Measurements from ENCODE around the gene RHBDF2. TPM values are rescaled to one million over a fixed set of nuclear protein-coding genes. Genes with fewer than 3 reads are reported as not detected.

Gene RHBDF2
- 10.2 TPM for polyA plus RNA-seq (2013)

DNA sequence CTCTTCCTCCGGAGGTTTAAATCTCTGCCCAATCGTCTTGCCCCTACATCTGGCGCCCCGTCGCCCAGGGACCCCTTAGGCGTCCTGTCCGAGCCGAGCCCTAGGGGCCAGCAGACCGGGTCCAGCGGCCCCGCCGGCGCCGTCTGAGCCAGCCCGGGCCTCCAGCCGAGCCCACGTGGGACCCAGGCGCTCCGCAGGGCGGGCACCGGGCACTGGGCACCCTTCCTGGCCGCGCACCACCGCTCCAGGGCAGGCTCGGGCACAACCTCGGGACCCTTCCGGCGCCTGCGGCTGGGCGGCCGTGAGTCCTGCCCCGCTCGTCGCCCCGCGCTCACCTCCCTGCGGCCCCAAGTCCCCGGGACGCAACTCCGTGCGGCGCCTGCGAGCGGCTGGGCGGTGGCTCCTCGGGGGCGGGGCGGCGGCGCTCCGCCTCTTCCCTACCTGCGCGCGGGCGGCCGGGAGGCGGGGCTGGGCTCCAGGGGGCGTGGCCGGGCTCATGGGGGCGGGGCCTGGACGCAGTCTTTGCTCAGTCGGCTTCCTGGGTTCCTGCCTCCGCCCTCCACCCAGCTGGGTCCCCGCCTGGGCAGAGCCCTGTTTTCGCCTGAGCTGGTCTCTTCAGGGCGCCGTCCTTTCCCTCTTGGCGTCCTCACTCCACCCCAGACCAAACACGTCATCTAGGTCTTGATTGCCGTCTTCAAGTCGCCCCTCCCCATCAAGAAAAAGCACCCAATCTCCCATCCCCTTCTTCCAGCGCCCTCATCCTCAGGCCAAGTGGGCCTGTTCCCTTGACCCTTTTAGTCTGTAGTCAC lies at the start of gene RHBDF2:
Gene RHBDF2, minus strand, starts transcription at position 406 of the 809 bp plus-strand sequence. CDS start 19,899 bp downstream, outside the sequence.
- no peak within 1 kb of the TSS for H3K27ac ChIP-seq (ENCODE audit: insufficient read depth in 1 of 2, low read depth in 1 of 2, low read length in 2 of 2, poor library complexity in 1 of 2, severe bottlenecking in 2 of 2)
- ChIA-PET CTCF (interaction anchor here (0.8 to 37.8 kb wide), 6 partner anchors 10 to 93 kb away, joined by 3 to 787 read pairs (median 4); partner anchors contain the start of genes AANAT and UBE2O), POLR2A (interaction anchor here (0.6 to 0.7 kb wide), 2 partner anchors 9 to 49 kb away, joined by 3 read pairs; no protein-coding TSS in a partner anchor)

DNA sequence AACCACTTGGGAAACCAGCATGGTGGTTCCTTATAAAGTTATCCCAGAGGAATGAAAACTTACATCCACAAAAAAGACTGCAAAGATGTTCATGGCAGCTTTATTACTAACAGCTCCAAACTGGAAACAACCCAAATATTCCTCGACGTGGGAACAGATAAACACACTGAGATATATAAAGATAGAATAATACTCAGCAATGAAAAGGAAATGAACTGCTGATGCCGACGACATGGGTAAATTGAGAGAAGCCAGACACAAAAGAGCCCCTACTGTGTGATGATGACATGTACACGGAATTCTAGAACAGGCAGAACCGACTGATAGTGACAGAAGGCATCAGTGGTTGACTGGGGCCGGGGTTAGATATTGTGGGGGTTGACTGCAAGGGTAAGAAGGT lies 48.3 kb upstream of the RHBDF2 start:
- H3K36me3 ChIP-seq (ENCODE audit: control insufficient read depth in 4 of 4, insufficient read depth in 4 of 4, low read length in 3 of 4): no peaks in the 10 kb centered on the region
- no peak overlapping the region for H3K4me3 ChIP-seq (ENCODE audit: control insufficient read depth in 1 of 7, extremely low read depth in 1 of 7, insufficient read depth in 4 of 7, low read depth in 2 of 7, low read length in 6 of 7)
- no peaks in the 10 kb centered on the region for H3K27me3 ChIP-seq (replicated peaks in 2 of 5; ENCODE audit: control insufficient read depth in 4 of 5, insufficient read depth in 5 of 5, low read length in 4 of 5)
- no peak overlapping the region for H3K27ac ChIP-seq (ENCODE audit: insufficient read depth in 1 of 2, low read depth in 1 of 2, low read length in 2 of 2, poor library complexity in 1 of 2, severe bottlenecking in 2 of 2)
- no peak for DNase-seq
- H3K9me3 ChIP-seq (ENCODE audit: control extremely low read depth in 1 of 5, control insufficient read depth in 4 of 5, insufficient read depth in 2 of 5, low read depth in 1 of 5, low read length in 4 of 5): no peaks in the 10 kb centered on the region
- CTCF ChIA-PET: interaction anchor here (1.0 to 6.4 kb wide), 7 partner anchors 8 to 82 kb away, joined by 3 to 63 read pairs (median 4); partner anchors contain the start of genes AANAT and PRCD
- 100% methylated on average over 5 of the region's 7 CpGs for WGBS (ENCODE audit: insufficient coverage)
- POLR2A ChIA-PET: no interaction called here
- peaks cover 17 to 77% (median 72%) of the 10 kb centered on the region in 4 experiments for H3K4me1 ChIP-seq (ENCODE audit: control extremely low read depth in 1 of 4, control insufficient read depth in 4 of 4, insufficient read depth in 4 of 4, low read length in 3 of 4)

More for the DNA sequence above, at the start of gene RHBDF2:
- Histone ChIP-seq H3K36me3 (ENCODE audit: control insufficient read depth in 4 of 4, insufficient read depth in 4 of 4, low read length in 3 of 4) (no peaks in the 10 kb centered on the region), H3K4me3 (ENCODE audit: control insufficient read depth in 1 of 7, extremely low read depth in 1 of 7, insufficient read depth in 4 of 7, low read depth in 2 of 7, low read length in 6 of 7) (peak within 1 kb of the TSS; percentile 65 to 88 (median 78)), H3K9me3 (ENCODE audit: control extremely low read depth in 1 of 5, control insufficient read depth in 4 of 5, insufficient read depth in 2 of 5, low read depth in 1 of 5, low read length in 4 of 5) (no peaks in the 10 kb centered on the region), H3K27me3 (replicated peaks in 2 of 5; ENCODE audit: control insufficient read depth in 4 of 5, insufficient read depth in 5 of 5, low read length in 4 of 5) (no peaks in the 10 kb centered on the region), H3K4me1 (ENCODE audit: control extremely low read depth in 1 of 4, control insufficient read depth in 4 of 4, insufficient read depth in 4 of 4, low read length in 3 of 4) (peaks cover 0 to 57% (median 18%) of the 10 kb centered on the region in 4 experiments)
- peak; percentile 65 to 81 (median 77) for DNase-seq
- WGBS (ENCODE audit: insufficient coverage): under 1% methylated on average over 68 of the region's 72 CpGs

DNA sequence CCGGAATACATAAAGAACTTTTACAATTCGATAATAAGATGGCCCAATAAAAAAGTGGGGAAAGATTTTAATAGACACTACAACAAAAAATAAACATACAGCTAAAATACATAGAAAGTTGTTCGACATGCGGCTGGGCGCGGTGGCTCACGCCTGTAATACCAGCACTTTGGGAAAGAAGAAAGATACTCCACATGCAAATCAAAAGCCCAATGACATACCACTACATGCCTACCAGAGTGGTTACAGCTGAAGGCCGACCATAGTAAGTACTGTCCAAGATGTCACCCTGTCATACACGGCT lies 47.9 kb upstream of the RHBDF2 start:
- peaks cover 17 to 77% (median 73%) of the 10 kb centered on the region in 4 experiments for H3K4me1 ChIP-seq (ENCODE audit: control extremely low read depth in 1 of 4, control insufficient read depth in 4 of 4, insufficient read depth in 4 of 4, low read length in 3 of 4)
- no peaks in the 10 kb centered on the region for H3K36me3 ChIP-seq (ENCODE audit: control insufficient read depth in 4 of 4, insufficient read depth in 4 of 4, low read length in 3 of 4)
- no peak overlapping the region for H3K4me3 ChIP-seq (ENCODE audit: control insufficient read depth in 1 of 7, extremely low read depth in 1 of 7, insufficient read depth in 4 of 7, low read depth in 2 of 7, low read length in 6 of 7)
- DNase-seq: no peak
- ChIA-PET CTCF (interaction anchor here (1.0 to 6.4 kb wide), 6 partner anchors 9 to 75 kb away, joined by 3 to 63 read pairs (median 4); partner anchors contain the start of gene PRCD), POLR2A (no interaction called here)
- 92% methylated on average over 2 of the region's 9 CpGs for WGBS (ENCODE audit: insufficient coverage)
- H3K27me3 ChIP-seq (replicated peaks in 2 of 5; ENCODE audit: control insufficient read depth in 4 of 5, insufficient read depth in 5 of 5, low read length in 4 of 5): no peaks in the 10 kb centered on the region
- H3K27ac ChIP-seq (ENCODE audit: insufficient read depth in 1 of 2, low read depth in 1 of 2, low read length in 2 of 2, poor library complexity in 1 of 2, severe bottlenecking in 2 of 2): no peak overlapping the region
- no peaks in the 10 kb centered on the region for H3K9me3 ChIP-seq (ENCODE audit: control extremely low read depth in 1 of 5, control insufficient read depth in 4 of 5, insufficient read depth in 2 of 5, low read depth in 1 of 5, low read length in 4 of 5)

DNA sequence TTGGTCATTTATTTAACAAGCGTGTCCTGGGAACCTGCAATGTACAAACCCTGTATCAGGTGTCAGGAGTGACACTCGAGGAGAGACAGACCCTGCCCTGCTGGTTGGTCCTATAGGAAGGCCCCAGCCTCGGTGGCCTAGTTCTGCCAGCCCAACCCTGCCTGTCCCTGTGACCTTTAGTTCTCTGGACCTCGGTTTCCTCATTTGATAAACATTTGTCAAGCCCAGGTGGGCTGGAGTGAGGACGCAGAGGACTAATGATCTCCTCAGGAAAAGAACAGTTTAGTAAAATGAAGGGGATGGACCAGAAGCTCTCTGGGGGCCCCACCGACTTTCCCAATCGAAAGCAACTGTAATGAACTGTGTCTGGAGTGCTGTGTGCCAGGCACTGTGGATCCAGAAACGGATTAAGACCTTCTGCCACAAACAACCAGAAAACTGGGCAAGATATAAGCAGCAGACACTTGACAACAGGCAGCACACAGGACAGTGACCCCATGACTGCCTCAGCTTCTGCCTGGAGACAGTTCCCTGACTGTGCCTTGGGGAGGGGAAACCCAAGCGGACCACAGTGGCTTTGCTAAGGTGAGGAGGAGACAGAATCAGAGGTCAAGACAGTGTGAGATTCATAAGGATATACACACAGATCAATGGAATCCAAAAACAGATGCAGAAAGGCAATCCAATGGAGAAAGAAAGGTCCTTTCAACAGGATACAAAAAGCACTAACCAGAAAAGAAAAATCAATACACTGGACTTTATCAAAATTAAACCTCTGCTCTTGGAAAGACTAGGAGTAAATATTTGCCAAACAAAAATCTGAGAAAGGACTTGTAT lies 47.4 kb upstream of the RHBDF2 start:
- POLR2A ChIA-PET: no interaction called here
- H3K27ac ChIP-seq (ENCODE audit: insufficient read depth in 1 of 2, low read depth in 1 of 2, low read length in 2 of 2, poor library complexity in 1 of 2, severe bottlenecking in 2 of 2): no peak overlapping the region
- H3K36me3 ChIP-seq (ENCODE audit: control insufficient read depth in 4 of 4, insufficient read depth in 4 of 4, low read length in 3 of 4): no peaks in the 10 kb centered on the region
- no peaks in the 10 kb centered on the region for H3K27me3 ChIP-seq (replicated peaks in 2 of 5; ENCODE audit: control insufficient read depth in 4 of 5, insufficient read depth in 5 of 5, low read length in 4 of 5)
- WGBS (ENCODE audit: insufficient coverage): 91% methylated on average over 7 of the region's 9 CpGs
- CTCF ChIA-PET: interaction anchor here (0.8 to 6.4 kb wide), 7 partner anchors 8 to 76 kb away, joined by 3 to 63 read pairs (median 4); partner anchors contain the start of gene PRCD
- no peaks in the 10 kb centered on the region for H3K9me3 ChIP-seq (ENCODE audit: control extremely low read depth in 1 of 5, control insufficient read depth in 4 of 5, insufficient read depth in 2 of 5, low read depth in 1 of 5, low read length in 4 of 5)
- DNase-seq: no peak
- H3K4me1 ChIP-seq (ENCODE audit: control extremely low read depth in 1 of 4, control insufficient read depth in 4 of 4, insufficient read depth in 4 of 4, low read length in 3 of 4): peaks cover 17 to 77% (median 73%) of the 10 kb centered on the region in 4 experiments
- H3K4me3 ChIP-seq (ENCODE audit: control insufficient read depth in 1 of 7, extremely low read depth in 1 of 7, insufficient read depth in 4 of 7, low read depth in 2 of 7, low read length in 6 of 7): no peak overlapping the region

DNA sequence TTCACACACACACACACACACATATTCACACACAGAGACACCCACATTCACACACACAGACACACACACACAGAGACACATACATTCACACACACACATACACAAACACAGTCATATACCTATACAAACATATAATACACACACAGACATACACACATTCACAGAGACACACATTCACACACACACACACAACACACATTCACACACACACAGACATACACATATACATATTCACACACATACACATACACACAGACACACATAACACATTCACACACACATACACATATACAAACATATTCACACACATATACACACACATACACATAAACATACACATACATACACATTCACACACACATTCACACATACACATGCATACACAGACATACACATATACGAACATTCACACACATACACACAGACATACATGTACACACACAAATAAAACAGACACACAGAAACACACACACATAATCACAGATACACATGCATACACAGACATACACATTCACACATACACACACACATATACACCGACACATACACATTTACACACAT lies 46.5 kb upstream of the RHBDF2 start:
- H3K9me3 ChIP-seq (ENCODE audit: control extremely low read depth in 1 of 5, control insufficient read depth in 4 of 5, insufficient read depth in 2 of 5, low read depth in 1 of 5, low read length in 4 of 5): no peaks in the 10 kb centered on the region
- no peaks in the 10 kb centered on the region for H3K36me3 ChIP-seq (ENCODE audit: control insufficient read depth in 4 of 4, insufficient read depth in 4 of 4, low read length in 3 of 4)
- ChIA-PET CTCF (interaction anchor here (0.9 to 4.9 kb wide), 12 partner anchors 8 to 77 kb away, joined by 3 to 92 read pairs (median 4); partner anchors contain the start of gene ST6GALNAC2), POLR2A (interaction anchor here (0.9 to 1.5 kb wide), 2 partner anchors 20 to 24 kb away, joined by 3 to 13 read pairs; no protein-coding TSS in a partner anchor)
- no peak overlapping the region for H3K4me3 ChIP-seq (ENCODE audit: control insufficient read depth in 1 of 7, extremely low read depth in 1 of 7, insufficient read depth in 4 of 7, low read depth in 2 of 7, low read length in 6 of 7)
- no peak overlapping the region for H3K27ac ChIP-seq (ENCODE audit: insufficient read depth in 1 of 2, low read depth in 1 of 2, low read length in 2 of 2, poor library complexity in 1 of 2, severe bottlenecking in 2 of 2)
- peaks cover 17 to 70% (median 68%) of the 10 kb centered on the region in 4 experiments for H3K4me1 ChIP-seq (ENCODE audit: control extremely low read depth in 1 of 4, control insufficient read depth in 4 of 4, insufficient read depth in 4 of 4, low read length in 3 of 4)
- H3K27me3 ChIP-seq (replicated peaks in 2 of 5; ENCODE audit: control insufficient read depth in 4 of 5, insufficient read depth in 5 of 5, low read length in 4 of 5): no peaks in the 10 kb centered on the region
- 90% methylated on average over 2 of the region's 2 CpGs for WGBS (ENCODE audit: insufficient coverage)
- no peak for DNase-seq

DNA sequence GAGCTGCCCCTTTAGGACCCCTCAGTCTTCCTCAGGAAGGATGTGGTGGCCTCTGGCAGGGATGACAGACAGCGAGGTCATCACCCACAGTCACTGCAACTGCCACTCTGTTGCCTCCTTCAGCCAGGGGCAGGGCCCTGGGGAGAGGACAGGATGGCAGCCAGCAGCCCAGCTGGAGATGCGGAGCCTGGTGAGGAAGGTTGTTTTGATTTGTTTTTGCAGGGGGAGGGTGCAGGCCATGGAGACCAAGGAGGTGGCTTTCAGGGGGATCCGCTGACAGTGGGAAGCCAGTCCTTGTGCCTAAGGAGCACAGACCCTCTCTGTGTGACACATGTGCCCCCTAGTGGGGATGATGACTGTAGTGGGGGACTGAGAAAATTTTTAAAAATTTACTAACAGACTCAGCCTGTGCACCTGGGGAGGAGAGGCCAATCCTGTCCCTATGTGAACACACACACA lies 46.0 kb upstream of the RHBDF2 start:
- 0% methylated on average over 1 of the region's 3 CpGs for WGBS (ENCODE audit: insufficient coverage)
- DNase-seq: peak; percentile 85 to 96 (median 96)
- Histone ChIP-seq H3K4me3 (ENCODE audit: control insufficient read depth in 1 of 7, extremely low read depth in 1 of 7, insufficient read depth in 4 of 7, low read depth in 2 of 7, low read length in 6 of 7) (peak overlapping the region in 1 of 7 experiments; percentile 12), H3K36me3 (ENCODE audit: control insufficient read depth in 4 of 4, insufficient read depth in 4 of 4, low read length in 3 of 4) (no peaks in the 10 kb centered on the region), H3K27ac (ENCODE audit: insufficient read depth in 1 of 2, low read depth in 1 of 2, low read length in 2 of 2, poor library complexity in 1 of 2, severe bottlenecking in 2 of 2) (no peak overlapping the region), H3K9me3 (ENCODE audit: control extremely low read depth in 1 of 5, control insufficient read depth in 4 of 5, insufficient read depth in 2 of 5, low read depth in 1 of 5, low read length in 4 of 5) (no peaks in the 10 kb centered on the region), H3K27me3 (replicated peaks in 2 of 5; ENCODE audit: control insufficient read depth in 4 of 5, insufficient read depth in 5 of 5, low read length in 4 of 5) (no peaks in the 10 kb centered on the region), H3K4me1 (ENCODE audit: control extremely low read depth in 1 of 4, control insufficient read depth in 4 of 4, insufficient read depth in 4 of 4, low read length in 3 of 4) (peaks cover 17 to 68% (median 66%) of the 10 kb centered on the region in 4 experiments)
- CTCF ChIA-PET: interaction anchor here (0.7 to 4.9 kb wide), 20 partner anchors 9 to 134 kb away, joined by 3 to 92 read pairs (median 5); partner anchors contain the start of gene ST6GALNAC2
- POLR2A ChIA-PET: interaction anchor here (0.9 to 1.5 kb wide), 3 partner anchors 10 to 24 kb away, joined by 3 to 13 read pairs (median 4); no protein-coding TSS in a partner anchor
